Left ventricle myocardium inferior (tissue), 1 donor: Measurements from ENCODE around the gene FPGS. TPM values are rescaled to one million over a fixed set of nuclear protein-coding genes. Genes with fewer than 3 reads are reported as not detected.

Experiments used
- DNase-seq: peaks from one replicate; pipeline ENCODE4 v3.0.0-alpha.2; 2020
- H3K27ac ChIP-seq: fragments of 200-600 bp; replicated peaks from 2 replicates; pipeline ENCODE4 v1.8.0; 2021
- H3K27me3 ChIP-seq: fragments of 200-600 bp; 2 replicates; pipeline ENCODE4 v1.8.0; 2021; ENCODE audit warnings: low read depth
- H3K36me3 ChIP-seq: fragments of 200-600 bp; 2 replicates; pipeline ENCODE4 v1.8.0; 2021
- H3K4me1 ChIP-seq: fragments of 200-600 bp; 2 replicates; pipeline ENCODE4 v1.8.0; 2021
- H3K4me3 ChIP-seq: fragments of 200-600 bp; 2 replicates; pipeline ENCODE4 v1.8.0; 2021; ENCODE audit warnings: mild to moderate bottlenecking, moderate library complexity
- H3K9me3 ChIP-seq: fragments of 200-600 bp; replicated peaks from 2 replicates; pipeline ENCODE4 v1.8.0; 2021
- intact Hi-C: fragments of 100-400 bp; cut with micrococcal nuclease; formaldehyde crosslinking; loops from one replicate; pipeline ENCODE4 v1.11.0; 2022
- total RNA-seq: library from RNA; stranded (reverse); fragmentation: NEBNext Ultra II Directional; extraction: Animal tissue kit (Norgen Biotek cat#: 25700); gene quantifications from one replicate; pipeline ENCODE4 v1.2.1, GENCODE V29; 2021
- TF ChIP-seq, protein P1 (sequence below): fragments of 200-600 bp; IDR thresholded peaks from 2 replicates; pipeline ENCODE4 v1.8.0; 2021; ENCODE audit warnings: antibody characterized with exemption, mild to moderate bottlenecking, borderline replicate concordance
- donor health status: DM: no; HTN: yes; CAD: no; lungs with severe emphysema.

The FPGS gene
- total RNA-seq, 1 donor from 2014 or later: 38.0 TPM

GRCh38 chr9:127786773-127787104, 15.9 kb upstream of the FPGS start:
- peaks cover 49% of the 10 kb centered on the region for H3K36me3 ChIP-seq
- intact Hi-C loops: loop anchor here (5.0 kb wide), 1 partner anchor 136 kb away; no protein-coding TSS in a partner anchor

GRCh38 chr9:127788337-127789011, 14.2 kb upstream of the FPGS start:
- peaks cover 78% of the 10 kb centered on the region for H3K4me1 ChIP-seq
- peaks cover 59% of the 10 kb centered on the region for H3K36me3 ChIP-seq
- H3K27ac ChIP-seq: no peak overlapping the region
- TF ChIP-seq, protein P1, sequence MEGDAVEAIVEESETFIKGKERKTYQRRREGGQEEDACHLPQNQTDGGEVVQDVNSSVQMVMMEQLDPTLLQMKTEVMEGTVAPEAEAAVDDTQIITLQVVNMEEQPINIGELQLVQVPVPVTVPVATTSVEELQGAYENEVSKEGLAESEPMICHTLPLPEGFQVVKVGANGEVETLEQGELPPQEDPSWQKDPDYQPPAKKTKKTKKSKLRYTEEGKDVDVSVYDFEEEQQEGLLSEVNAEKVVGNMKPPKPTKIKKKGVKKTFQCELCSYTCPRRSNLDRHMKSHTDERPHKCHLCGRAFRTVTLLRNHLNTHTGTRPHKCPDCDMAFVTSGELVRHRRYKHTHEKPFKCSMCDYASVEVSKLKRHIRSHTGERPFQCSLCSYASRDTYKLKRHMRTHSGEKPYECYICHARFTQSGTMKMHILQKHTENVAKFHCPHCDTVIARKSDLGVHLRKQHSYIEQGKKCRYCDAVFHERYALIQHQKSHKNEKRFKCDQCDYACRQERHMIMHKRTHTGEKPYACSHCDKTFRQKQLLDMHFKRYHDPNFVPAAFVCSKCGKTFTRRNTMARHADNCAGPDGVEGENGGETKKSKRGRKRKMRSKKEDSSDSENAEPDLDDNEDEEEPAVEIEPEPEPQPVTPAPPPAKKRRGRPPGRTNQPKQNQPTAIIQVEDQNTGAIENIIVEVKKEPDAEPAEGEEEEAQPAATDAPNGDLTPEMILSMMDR: no peak
- no peaks in the 10 kb centered on the region for H3K9me3 ChIP-seq
- H3K4me3 ChIP-seq: no peak overlapping the region
- no peaks in the 10 kb centered on the region for H3K27me3 ChIP-seq
- no peak for DNase-seq
- intact Hi-C loops: loop anchor here (5.0 kb wide), 1 partner anchor 134 kb away; no protein-coding TSS in a partner anchor

More at GRCh38 chr9:127786773-127787104, 15.9 kb upstream of the FPGS start:
- TF ChIP-seq, protein P1: peak; percentile 46
- peaks cover 78% of the 10 kb centered on the region for H3K4me1 ChIP-seq
- peak overlapping the region; percentile 90 for H3K4me3 ChIP-seq
- no peak for DNase-seq
- no peaks in the 10 kb centered on the region for H3K9me3 ChIP-seq
- H3K27ac ChIP-seq: peak overlapping the region; percentile 98
- H3K27me3 ChIP-seq: no peaks in the 10 kb centered on the region

DNA sequence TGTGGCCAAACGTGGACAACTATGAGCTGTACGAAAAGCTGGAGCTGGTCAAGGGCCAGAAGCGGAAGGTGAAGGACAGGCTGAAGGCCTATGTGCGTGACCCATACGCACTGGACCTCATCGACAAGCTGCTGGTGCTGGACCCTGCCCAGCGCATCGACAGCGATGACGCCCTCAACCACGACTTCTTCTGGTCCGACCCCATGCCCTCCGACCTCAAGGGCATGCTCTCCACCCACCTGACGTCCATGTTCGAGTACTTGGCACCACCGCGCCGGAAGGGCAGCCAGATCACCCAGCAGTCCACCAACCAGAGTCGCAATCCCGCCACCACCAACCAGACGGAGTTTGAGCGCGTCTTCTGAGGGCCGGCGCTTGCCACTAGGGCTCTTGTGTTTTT, 13.5 kb upstream of the FPGS start:
- Histone ChIP-seq H3K27me3 (no peaks in the 10 kb centered on the region), H3K9me3 (no peaks in the 10 kb centered on the region), H3K27ac (peak overlapping the region; percentile 77), H3K4me1 (peaks cover 78% of the 10 kb centered on the region), H3K36me3 (peaks cover 59% of the 10 kb centered on the region), H3K4me3 (no peak overlapping the region)
- TF ChIP-seq, protein P1: no peak
- no peak for DNase-seq
- intact Hi-C loops: loop anchor here (5.0 kb wide), 1 partner anchor 133 kb away; no protein-coding TSS in a partner anchor

- intact Hi-C loops: loop anchor here (5.0 kb wide), 1 partner anchor 82 kb away; no protein-coding TSS in a partner anchor
- peaks cover 69% of the 10 kb centered on the region for H3K4me1 ChIP-seq
- no peak for DNase-seq
- H3K36me3 ChIP-seq: peaks cover 59% of the 10 kb centered on the region
- TF ChIP-seq, protein P1: no peak
- H3K9me3 ChIP-seq: no peaks in the 10 kb centered on the region
- H3K27ac ChIP-seq: peak overlapping the region; percentile 77
- H3K27me3 ChIP-seq: no peaks in the 10 kb centered on the region
- no peak overlapping the region for H3K4me3 ChIP-seq
Measured at GRCh38 chr9:127790094-127790855, 12.4 kb upstream of the FPGS start.

DNA sequence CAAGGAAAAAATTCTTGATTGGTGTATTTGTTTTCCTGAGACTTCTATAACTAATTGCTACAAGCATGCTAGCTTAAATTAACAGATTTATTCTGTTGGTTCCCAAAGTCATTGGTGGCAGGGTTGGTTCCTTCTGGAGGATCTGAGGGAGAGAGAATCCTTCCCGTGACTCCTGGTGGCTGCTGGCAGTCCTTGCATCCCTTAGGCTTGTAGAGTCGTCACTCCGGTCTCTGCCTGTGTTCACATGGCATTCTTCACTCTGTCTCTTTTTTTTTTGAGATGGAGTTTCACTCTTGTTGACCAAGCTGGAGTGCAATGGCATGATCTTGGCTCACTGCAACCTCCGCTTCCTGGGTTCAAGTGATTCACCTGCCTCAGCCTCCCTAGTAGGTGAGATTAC, 11.6 kb upstream of the FPGS start:
- Histone ChIP-seq H3K9me3 (no peaks in the 10 kb centered on the region), H3K4me1 (peaks cover 71% of the 10 kb centered on the region), H3K27me3 (no peaks in the 10 kb centered on the region), H3K4me3 (no peak overlapping the region), H3K27ac (peak overlapping the region; percentile 77), H3K36me3 (peaks cover 59% of the 10 kb centered on the region)
- TF ChIP-seq, protein P1: no peak
- intact Hi-C loops: loop anchor here (5.0 kb wide), 1 partner anchor 81 kb away; no protein-coding TSS in a partner anchor
- DNase-seq: no peak
